HL-60/S4 (cell line): ENCODE results near the gene NFATC2.

Experiments
- in situ Hi-C: fragments of 300-500 bp; cut with MboI; formaldehyde crosslinking; loops from 2 replicates; pipeline ENCODE4 v1.14.3; 2022; ENCODE audit warnings: low sequenced_read_pairs

NFATC2 gene

GRCh38 chr20:51542571-51543421 lies at the start of gene NFATC2:
Gene NFATC2 (minus strand): TSS chr20:51542719. CDS start chr20:51542499, 220 bp downstream.
- in situ Hi-C loops: no loop called here

- in situ Hi-C loops: loop anchor here (10.0 kb wide), 1 partner anchor 217 kb away; no protein-coding TSS in a partner anchor
Measured at GRCh38 chr20:51591871-51592270, 49.4 kb upstream of the NFATC2 start.

- in situ Hi-C loops: no loop called here
Measured at GRCh38 chr20:51588762-51589161, 46.2 kb upstream of the NFATC2 start.

GRCh38 chr20:51587145-51587544 lies 44.6 kb upstream of the NFATC2 start:
- in situ Hi-C loops: no loop called here

GRCh38 chr20:51586005-51586440 lies 43.5 kb upstream of the NFATC2 start:
- in situ Hi-C loops: no loop called here

- in situ Hi-C loops: no loop called here
Measured at GRCh38 chr20:51585148-51585547, 42.6 kb upstream of the NFATC2 start.

- in situ Hi-C loops: no loop called here
Measured at GRCh38 chr20:51584737-51585136, 42.2 kb upstream of the NFATC2 start.

- in situ Hi-C loops: no loop called here
Measured at GRCh38 chr20:51584116-51584515, 41.6 kb upstream of the NFATC2 start.

GRCh38 chr20:51583499-51583898 lies 41.0 kb upstream of the NFATC2 start:
- in situ Hi-C loops: no loop called here

- in situ Hi-C loops: no loop called here
Measured at GRCh38 chr20:51583073-51583472, 40.6 kb upstream of the NFATC2 start.

- in situ Hi-C loops: no loop called here
Measured at GRCh38 chr20:51581571-51581970, 39.1 kb upstream of the NFATC2 start.

- in situ Hi-C loops: no loop called here
Measured at GRCh38 chr20:51579137-51579536, 36.6 kb upstream of the NFATC2 start.

- in situ Hi-C loops: no loop called here
Measured at GRCh38 chr20:51578145-51578459, 35.6 kb upstream of the NFATC2 start.

GRCh38 chr20:51577432-51578144 lies 35.1 kb upstream of the NFATC2 start:
- in situ Hi-C loops: no loop called here

GRCh38 chr20:51575486-51575885 lies 33.0 kb upstream of the NFATC2 start:
- in situ Hi-C loops: no loop called here

GRCh38 chr20:51574248-51575033 lies 31.9 kb upstream of the NFATC2 start:
- in situ Hi-C loops: no loop called here

GRCh38 chr20:51573576-51574243 lies 31.2 kb upstream of the NFATC2 start:
- in situ Hi-C loops: no loop called here

GRCh38 chr20:51571460-51571794 lies 28.9 kb upstream of the NFATC2 start:
- in situ Hi-C loops: no loop called here

- in situ Hi-C loops: no loop called here
Measured at GRCh38 chr20:51570739-51571459, 28.4 kb upstream of the NFATC2 start.
